GM23338 (cell line): ENCODE results near the gene AFF3. TPM values are rescaled to one million over a fixed set of nuclear protein-coding genes. Genes with fewer than 3 reads are reported as not detected.

ENCODE experiments used
- ATAC-seq: fragments of 200-7000 bp; cut with Tn5 transposase; 3 replicates; pipeline ENCODE4 v1.9.1; 2020
- DNase-seq: peaks from one replicate; pipeline ENCODE4 v3.0.0-alpha.2; 2015; ENCODE audit warnings: low spot score
- H2AFZ ChIP-seq: fragments of 200-600 bp; sonication (generic); 2 replicates; pipeline ENCODE4 v1.8.0; 2016; ENCODE audit warnings: antibody characterized with exemption, mild to moderate bottlenecking, moderate library complexity
- H3F3A ChIP-seq: fragments of 200-600 bp; sonication (generic); replicated peaks from 2 replicates; pipeline ENCODE4 v1.8.0; 2017; ENCODE audit warnings: antibody characterized with exemption, mixed run types, low read depth
- H3K27ac ChIP-seq: fragments of 200-600 bp; sonication (generic); 2 replicates; pipeline ENCODE4 v1.6.1; 2016; ENCODE audit warnings: low read depth
- H3K27me3 ChIP-seq: fragments of 200-600 bp; sonication (generic); 2 replicates; pipeline ENCODE4 v1.8.0; 2016; ENCODE audit warnings: mild to moderate bottlenecking, mixed run types, moderate library complexity; ENCODE audit not compliant: insufficient read depth
- H3K36me3 ChIP-seq: fragments of 200-600 bp; sonication (generic); 2 replicates; pipeline ENCODE4 v1.8.0; 2016; ENCODE audit warnings: mild to moderate bottlenecking; ENCODE audit not compliant: insufficient read depth
- H3K4me1 ChIP-seq: fragments of 200-600 bp; sonication (generic); 2 replicates; pipeline ENCODE4 v1.8.0; 2016; ENCODE audit warnings: mild to moderate bottlenecking, moderate library complexity; ENCODE audit not compliant: insufficient read depth
- H3K4me2 ChIP-seq: fragments of 200-600 bp; sonication (generic); 2 replicates; pipeline ENCODE4 v1.7.1; 2017; ENCODE audit warnings: mixed run types
- H3K4me3 ChIP-seq: fragments of 200-600 bp; sonication (generic); 2 replicates; pipeline ENCODE4 v1.6.1; 2016; ENCODE audit warnings: mixed run types
- H3K79me2 ChIP-seq: fragments of 200-600 bp; sonication (generic); replicated peaks from 2 replicates; pipeline ENCODE4 v1.8.0; 2017; ENCODE audit warnings: mild to moderate bottlenecking; ENCODE audit not compliant: insufficient read depth
- H3K9me2 ChIP-seq: fragments of 200-600 bp; sonication (generic); 2 replicates; pipeline ENCODE4 v1.8.0; 2017; ENCODE audit not compliant: insufficient read depth
- H4K20me1 ChIP-seq: fragments of 200-600 bp; sonication (generic); replicated peaks from 2 replicates; pipeline ENCODE4 v1.8.0; 2017; ENCODE audit warnings: mild to moderate bottlenecking; ENCODE audit not compliant: insufficient read depth
- H3K27ac Mint-ChIP-seq: 2 replicates; pipeline ENCODE4 v1.8.0; 2020; ENCODE audit warnings: inconsistent platforms, mild to moderate bottlenecking, moderate library complexity, mixed read lengths
- H3K27me3 Mint-ChIP-seq: 3 replicates; pipeline ENCODE4 v1.8.0; 2022; ENCODE audit warnings: low read depth, mild to moderate bottlenecking, moderate library complexity, mixed read lengths, inconsistent platforms; ENCODE audit not compliant: insufficient read depth, poor library complexity
- H3K36me3 Mint-ChIP-seq: 3 replicates; pipeline ENCODE4 v1.8.0; 2021; ENCODE audit warnings: low read depth, mild to moderate bottlenecking, inconsistent platforms, moderate library complexity, mixed read lengths
- H3K4me1 Mint-ChIP-seq: 3 replicates; pipeline ENCODE4 v1.8.0; 2020; ENCODE audit warnings: mild to moderate bottlenecking, inconsistent platforms, mixed read lengths
- H3K4me3 Mint-ChIP-seq: 3 replicates; pipeline ENCODE4 v1.8.0; 2021; ENCODE audit warnings: moderate library complexity, mild to moderate bottlenecking, inconsistent platforms, mixed read lengths
- H3K9me3 Mint-ChIP-seq: 3 replicates; pipeline ENCODE4 v1.8.0; 2020; ENCODE audit warnings: moderate library complexity, mild to moderate bottlenecking, inconsistent platforms, mixed read lengths
- CREB1 ChIP-seq: fragments of 250-450 bp; sonication (Bioruptor Pico); IDR thresholded peaks from 2 replicates; pipeline ENCODE4 v1.5.0; 2020; ENCODE audit warnings: low read depth, mild to moderate bottlenecking, moderate library complexity
- CTCF ChIP-seq, 2 experiments: fragments of 200-600 bp in 1 of 2; sonication (generic) in 1 of 2; conservative IDR thresholded peaks; 2 replicates each; pipeline versions ENCODE4 v1.5.1 to v1.6.1; 2016 to 2017; ENCODE audit warnings: antibody characterized with exemption in 2 of 2, low read depth in 2 of 2, mild to moderate bottlenecking in 2 of 2, moderate library complexity in 1 of 2
- EZH2 ChIP-seq: fragments of 200-600 bp; sonication (generic); IDR thresholded peaks from one replicate; pipeline ENCODE4 v1.8.0; 2017; ENCODE audit warnings: antibody characterized with exemption, mild to moderate bottlenecking, low read depth; ENCODE audit not compliant: unreplicated experiment
- EZH2phosphoT487 ChIP-seq: fragments of 200-600 bp; sonication (generic); IDR thresholded peaks from one replicate; pipeline ENCODE4 v1.8.1; 2018; ENCODE audit warnings: antibody characterized with exemption; ENCODE audit not compliant: unreplicated experiment
- NANOG ChIP-seq: IDR thresholded peaks from 2 replicates; pipeline ENCODE4 v1.6.1; 2016; ENCODE audit warnings: antibody characterized with exemption, borderline replicate concordance
- REST ChIP-seq: IDR thresholded peaks from one replicate; pipeline ENCODE4 v1.6.1; 2018; ENCODE audit warnings: antibody characterized with exemption; ENCODE audit not compliant: unreplicated experiment
- STAT1 ChIP-seq: IDR thresholded peaks from one replicate; pipeline ENCODE4 v1.6.1; 2016; ENCODE audit warnings: antibody characterized with exemption; ENCODE audit not compliant: unreplicated experiment
- ZNF114 ChIP-seq: fragments of 250-450 bp; sonication (Bioruptor Pico); IDR thresholded peaks from 2 replicates; pipeline ENCODE4 v1.5.0; 2020; ENCODE audit warnings: mild to moderate bottlenecking, moderate library complexity
- ZNF462 ChIP-seq: fragments of 250-450 bp; sonication (Bioruptor Pico); IDR thresholded peaks from 2 replicates; pipeline ENCODE4 v1.5.0; 2020; ENCODE audit warnings: mild to moderate bottlenecking, moderate library complexity
- polyA plus RNA-seq: library from polyadenylated mRNA; unstranded; fragments of >200 nt; fragmentation: Nextera tagmentation; extraction: Ambion mirVana; gene quantifications from 2 replicates; pipeline ENCODE4 v1.2.1, GENCODE V29; 2016
- total RNA-seq: library from RNA; depleted of rRNA; stranded (reverse); fragments of >200 nt; shearing (Covaris generic); gene quantifications from 2 replicates; pipeline ENCODE4 v1.2.3, GENCODE V29; 2014

Gene AFF3
- total and polyA plus RNA-seq, 2 experiments from 2014 or later = 0.73 to 1.4 TPM

- Histone ChIP-seq H3K4me2 (no peak overlapping the region), H4K20me1 (no peaks in the 10 kb centered on the region), H3K79me2 (no peaks in the 10 kb centered on the region), H3K9me2 (0 out of 2 replicates have a peak, but pooled peaks cover 12% of the 10 kb centered on the region), H3K27ac (no peak overlapping the region), H3K27me3 (no peaks in the 10 kb centered on the region), H3K4me1 (peaks cover 8% of the 10 kb centered on the region), H3K36me3 (no peaks in the 10 kb centered on the region), H2AFZ (no peak overlapping the region), H3K4me3 (no peak overlapping the region), H3F3A (no peaks in the 10 kb centered on the region)
- no peak for ATAC-seq
- Mint-ChIP-seq H3K27ac (no peak overlapping the region), H3K4me3 (no peak overlapping the region), H3K9me3 (no peaks in the 10 kb centered on the region), H3K36me3 (no peaks in the 10 kb centered on the region), H3K27me3 (no peaks in the 10 kb centered on the region), H3K4me1 (peaks cover 17% of the 10 kb centered on the region)
- TF ChIP-seq CREB1 (CRISPR knock-in tag) (no peak), ZNF462 (CRISPR knock-in tag) (no peak), STAT1 (no peak), NANOG (no peak)
- DNase-seq = no peak
Observed at GRCh38 chr2:99975386-99975785, 167.0 kb downstream of the AFF3 start.

GRCh38 chr2:99974682-99975375 is 167.6 kb downstream of the AFF3 start:
- no peaks in the 10 kb centered on the region for H3F3A ChIP-seq
- no peaks in the 10 kb centered on the region for H3K79me2 ChIP-seq
- H3K9me2 ChIP-seq = 0 out of 2 replicates have a peak, but pooled peaks cover 12% of the 10 kb centered on the region
- no peak overlapping the region for H3K4me3 ChIP-seq
- H2AFZ ChIP-seq = no peak overlapping the region
- Mint-ChIP-seq H3K9me3 (no peaks in the 10 kb centered on the region), H3K27ac (no peak overlapping the region), H3K27me3 (no peaks in the 10 kb centered on the region), H3K4me3 (no peak overlapping the region), H3K4me1 (peaks cover 17% of the 10 kb centered on the region), H3K36me3 (no peaks in the 10 kb centered on the region)
- no peak for TF ChIP-seq CTCF (conservative IDR thresholded peaks at IDR 0.05; ENCODE audit: low read depth in 2 of 2)
- no peak for TF ChIP-seq EZH2phosphoT487
- no peak for TF ChIP-seq ZNF114 (CRISPR knock-in tag)
- no peak for TF ChIP-seq EZH2
- TF ChIP-seq REST = no peak
- no peak overlapping the region for H3K4me2 ChIP-seq
- ATAC-seq (no peak), DNase-seq (no peak)
- H4K20me1 ChIP-seq = no peaks in the 10 kb centered on the region
- H3K27ac ChIP-seq = no peak overlapping the region
- no peaks in the 10 kb centered on the region for H3K36me3 ChIP-seq
- H3K27me3 ChIP-seq = no peaks in the 10 kb centered on the region
- peaks cover 8% of the 10 kb centered on the region for H3K4me1 ChIP-seq
